ENCODE data around the gene ADAMTS2. TPM values are rescaled to one million over a fixed set of nuclear protein-coding genes. Genes with fewer than 3 reads are reported as not detected.

The ADAMTS2 gene
- polyA plus RNA-seq (2012; ENCODE audit: insufficient read depth, insufficient read length) = not detected

- DNase-seq (ENCODE audit: low read depth, low spot score) = peak; percentile 5
- no peak within 1 kb of the TSS for H3K4me3 ChIP-seq (ENCODE audit: low read length)
These were observed at the start of gene ADAMTS2 for GRCh38 chr5:179345433-179346321. Gene ADAMTS2 (minus strand): TSS chr5:179345461. CDS start chr5:179345328, 133 bp downstream.

- H3K4me3 ChIP-seq (ENCODE audit: low read length) = no peak overlapping the region
- no peak for DNase-seq (ENCODE audit: low read depth, low spot score)
These were observed 47.8 kb upstream of the ADAMTS2 start for GRCh38 chr5:179393078-179393477.

- no peak overlapping the region for H3K4me3 ChIP-seq (ENCODE audit: low read length)
- no peak for DNase-seq (ENCODE audit: low read depth, low spot score)
These were observed 42.2 kb upstream of the ADAMTS2 start for GRCh38 chr5:179387151-179388110.

- H3K4me3 ChIP-seq (ENCODE audit: low read length) = no peak overlapping the region
- no peak for DNase-seq (ENCODE audit: low read depth, low spot score)
These were observed 40.7 kb upstream of the ADAMTS2 start for GRCh38 chr5:179385914-179386313.

- DNase-seq (ENCODE audit: low read depth, low spot score) = no peak
- H3K4me3 ChIP-seq (ENCODE audit: low read length) = no peak overlapping the region
These were observed 37.2 kb upstream of the ADAMTS2 start for GRCh38 chr5:179382486-179382885.

GRCh38 chr5:179381691-179382090, 36.4 kb upstream of the ADAMTS2 start:
- no peak overlapping the region for H3K4me3 ChIP-seq (ENCODE audit: low read length)
- DNase-seq (ENCODE audit: low read depth, low spot score) = no peak

- no peak overlapping the region for H3K4me3 ChIP-seq (ENCODE audit: low read length)
- DNase-seq (ENCODE audit: low read depth, low spot score) = no peak
These were observed 35.2 kb upstream of the ADAMTS2 start for GRCh38 chr5:179380211-179381035.

GRCh38 chr5:179379321-179379890, 34.1 kb upstream of the ADAMTS2 start:
- no peak for DNase-seq (ENCODE audit: low read depth, low spot score)
- H3K4me3 ChIP-seq (ENCODE audit: low read length) = no peak overlapping the region

- DNase-seq (ENCODE audit: low read depth, low spot score) = no peak
These were observed 33.4 kb upstream of the ADAMTS2 start for GRCh38 chr5:179378441-179379271.

GRCh38 chr5:179378116-179378440, 32.8 kb upstream of the ADAMTS2 start:
- H3K4me3 ChIP-seq (ENCODE audit: low read length) = no peak overlapping the region
- no peak for DNase-seq (ENCODE audit: low read depth, low spot score)

More at GRCh38 chr5:179378441-179379271, 33.4 kb upstream of the ADAMTS2 start:
- no peak overlapping the region for H3K4me3 ChIP-seq (ENCODE audit: low read length)

- H3K4me3 ChIP-seq (ENCODE audit: low read length) = no peak overlapping the region
- DNase-seq (ENCODE audit: low read depth, low spot score) = no peak
These were observed 32.3 kb upstream of the ADAMTS2 start for GRCh38 chr5:179377421-179378115.

GRCh38 chr5:179376701-179377420, 31.6 kb upstream of the ADAMTS2 start:
- DNase-seq (ENCODE audit: low read depth, low spot score) = no peak
- no peak overlapping the region for H3K4me3 ChIP-seq (ENCODE audit: low read length)

GRCh38 chr5:179375831-179376365, 30.6 kb upstream of the ADAMTS2 start:
- no peak overlapping the region for H3K4me3 ChIP-seq (ENCODE audit: low read length)
- DNase-seq (ENCODE audit: low read depth, low spot score) = no peak

- DNase-seq (ENCODE audit: low read depth, low spot score) = no peak
- no peak overlapping the region for H3K4me3 ChIP-seq (ENCODE audit: low read length)
These were observed 30.0 kb upstream of the ADAMTS2 start for GRCh38 chr5:179375236-179375685.

- H3K4me3 ChIP-seq (ENCODE audit: low read length) = no peak overlapping the region
- DNase-seq (ENCODE audit: low read depth, low spot score) = no peak
These were observed 29.4 kb upstream of the ADAMTS2 start for GRCh38 chr5:179374506-179375235.
